HPDE6-E6E7 (cell line): ENCODE results near the gene EIPR1.

Experiments
- DNase-seq: peaks from one replicate; pipeline ENCODE4 v3.0.0; 2011; ENCODE audit warnings: missing footprints; ENCODE audit errors: extremely low spot score

The EIPR1 gene

DNA sequence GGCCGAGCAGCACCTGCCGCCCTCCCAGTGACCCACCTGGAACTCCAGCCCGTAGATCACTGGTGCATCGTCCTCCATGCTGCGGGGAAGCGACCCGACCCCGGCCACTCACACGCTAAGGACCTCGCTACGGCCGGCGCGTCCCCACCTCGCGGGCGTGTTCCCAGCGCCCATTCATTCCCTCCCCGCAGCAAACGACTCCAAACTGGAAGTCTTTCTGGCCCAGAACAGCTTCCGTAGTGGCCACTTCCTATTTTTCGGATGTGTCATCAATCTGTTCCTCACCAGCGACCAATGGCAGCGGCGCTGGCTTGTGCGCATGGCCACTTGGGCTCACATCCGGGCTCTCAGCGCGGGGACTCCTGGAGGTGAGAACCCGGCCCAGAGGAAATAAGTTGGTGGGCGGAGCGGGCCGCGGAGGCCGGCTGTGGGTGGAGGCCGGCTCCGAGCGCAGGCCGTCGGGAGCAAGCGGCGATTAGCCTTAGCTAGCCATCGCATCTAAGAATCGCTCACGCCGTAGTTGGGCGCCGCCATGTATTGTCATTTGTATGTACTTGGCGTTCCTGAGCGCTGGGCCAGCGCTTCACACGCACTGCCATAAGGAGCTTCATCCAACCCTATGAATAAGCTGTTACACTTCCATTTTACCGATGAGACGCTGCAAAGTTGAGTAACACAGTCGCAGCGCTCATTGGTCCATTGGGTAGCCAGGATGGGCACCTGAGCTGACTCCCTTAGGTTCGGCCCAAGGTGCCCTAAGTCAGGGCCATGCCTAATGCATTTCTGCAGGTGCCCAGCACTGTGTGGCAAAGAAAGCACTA is at the start of gene EIPR1:
Gene EIPR1, minus strand, starts transcription at position 207 of the 821 bp plus-strand sequence. Its CDS starts 129 bp downstream, at position 78.
- DNase-seq, result peak; percentile 97

DNA sequence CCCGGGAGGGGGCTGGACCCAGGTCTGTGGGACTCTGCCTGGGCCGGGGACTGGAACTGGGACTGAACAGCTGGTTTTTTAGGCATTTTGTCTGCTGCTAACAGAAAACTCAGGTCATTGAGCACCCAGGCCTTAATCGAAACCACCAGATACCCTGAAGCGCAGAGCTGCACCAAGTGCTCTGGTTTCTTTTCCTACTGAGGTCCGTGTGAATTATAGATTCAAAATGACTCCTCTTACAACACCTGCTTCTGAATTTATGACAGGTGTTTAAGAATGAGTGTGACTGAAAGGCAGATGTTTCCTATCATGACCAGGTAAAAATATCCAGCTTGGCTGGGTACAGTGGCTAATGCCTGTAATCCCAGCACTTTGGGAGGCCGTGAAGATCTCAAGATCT is 49.7 kb upstream of the EIPR1 start:
- DNase-seq, result no peak

DNA sequence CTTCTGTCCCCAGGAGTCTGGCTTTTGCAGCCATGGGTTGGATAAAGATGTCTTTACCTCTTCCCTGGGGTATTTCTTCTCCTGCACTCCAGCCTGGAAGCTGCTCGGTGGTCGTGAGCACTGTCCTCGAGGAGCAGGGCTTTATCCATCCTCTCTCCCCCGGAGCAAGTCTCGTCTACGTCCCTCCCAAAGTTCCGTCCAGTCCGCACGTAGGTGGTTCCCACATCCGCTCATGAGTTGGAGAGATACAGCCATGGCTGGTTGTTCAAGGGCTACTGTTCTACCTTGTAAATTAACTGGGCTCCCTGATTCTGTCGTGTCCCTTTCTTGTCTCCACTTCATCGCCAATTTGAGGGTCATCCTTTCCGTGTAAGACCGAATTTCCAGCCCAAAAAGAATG is 49.0 kb upstream of the EIPR1 start:
- no peak for DNase-seq

DNA sequence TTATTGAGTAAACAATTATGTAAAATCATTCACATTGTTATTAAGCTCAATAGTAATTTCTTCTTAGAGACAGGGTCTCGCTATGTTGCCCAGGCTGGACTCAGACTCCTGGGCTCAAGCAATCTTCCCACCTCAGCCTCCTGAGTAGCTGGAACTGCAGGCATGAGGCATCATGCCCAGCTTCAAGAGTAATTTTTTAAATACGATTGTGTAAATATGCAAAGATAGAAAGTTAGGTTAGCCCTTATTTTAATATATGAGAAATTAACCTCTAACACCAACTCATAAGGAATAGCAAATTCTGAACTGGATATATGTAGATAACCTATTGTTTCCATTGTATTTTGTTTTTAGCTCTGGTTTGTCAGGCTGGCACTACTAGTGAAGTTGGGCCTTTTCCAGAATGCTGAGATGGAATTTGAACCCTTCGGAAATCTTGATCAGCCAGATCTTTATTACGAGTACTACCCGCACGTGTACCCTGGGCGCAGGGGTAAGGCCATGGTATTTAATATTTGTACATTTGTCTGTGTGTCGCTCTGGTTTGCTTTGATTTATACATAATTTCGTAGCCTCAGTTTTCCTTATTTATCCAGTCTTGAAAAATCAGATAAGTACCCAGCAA is 46.7 kb upstream of the EIPR1 start:
- no peak for DNase-seq

DNA sequence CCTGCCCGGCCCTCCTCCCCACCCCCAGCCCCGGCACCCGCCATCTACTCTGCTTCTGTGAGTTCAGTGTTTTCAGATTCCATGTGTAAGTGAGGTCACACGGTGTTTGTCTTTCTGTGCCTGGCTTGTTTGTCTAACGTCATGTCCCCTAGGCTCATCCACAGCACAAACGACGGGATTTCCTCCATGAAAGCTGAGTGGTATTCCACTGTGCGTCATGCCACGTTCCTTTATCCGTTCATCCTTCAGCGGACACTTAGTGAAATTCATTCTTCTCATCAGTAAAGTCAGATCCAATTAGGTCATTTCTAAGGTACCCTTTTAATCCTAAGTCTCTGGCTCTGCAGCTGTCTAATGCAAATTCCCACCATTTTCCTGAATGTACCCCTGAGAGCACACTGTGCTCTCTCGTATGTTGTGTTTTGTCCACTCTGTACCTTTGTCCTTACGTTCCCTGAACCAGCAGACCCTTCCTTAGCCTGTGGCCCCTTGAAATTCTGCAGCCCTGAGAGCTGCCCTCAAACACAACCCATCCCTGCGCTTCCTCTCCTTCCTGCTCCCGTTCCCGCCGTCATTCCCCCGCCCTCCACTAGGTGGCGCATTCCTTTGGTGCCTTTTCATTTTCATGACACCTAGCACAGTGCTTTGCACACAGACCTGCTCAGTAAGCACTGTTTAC is 46.0 kb upstream of the EIPR1 start:
- DNase-seq, result peak; percentile 40

DNA sequence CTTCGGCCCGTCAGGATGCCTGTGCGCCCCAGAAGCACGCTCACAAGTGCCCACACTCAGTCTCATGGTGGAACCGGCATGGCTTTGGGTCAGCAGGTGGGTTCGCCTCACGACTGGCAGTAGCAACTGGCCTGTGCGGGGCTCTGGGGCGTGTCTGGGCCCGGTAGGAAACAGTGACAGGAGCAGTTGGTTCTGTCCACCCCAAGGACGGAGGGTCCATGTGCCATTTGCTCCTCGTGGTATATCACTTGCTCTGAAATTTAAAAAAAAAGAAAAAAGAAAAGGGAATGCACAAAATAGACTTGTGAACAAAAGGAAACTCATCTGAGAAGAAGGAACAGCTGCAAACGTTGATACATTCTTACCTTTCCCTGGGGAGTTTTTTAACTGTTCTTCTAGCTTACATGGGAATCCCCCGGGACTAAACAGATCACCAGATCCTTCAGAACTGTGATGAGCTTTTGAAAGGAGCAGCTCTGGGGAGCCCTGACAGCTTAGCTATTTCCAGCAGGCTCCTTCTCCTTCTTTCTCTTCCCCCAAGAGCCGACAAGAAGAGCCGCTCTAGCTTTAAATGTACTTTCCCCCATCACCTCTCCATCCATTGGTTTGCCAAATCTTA is 44.7 kb upstream of the EIPR1 start:
- DNase-seq, result no peak

DNA sequence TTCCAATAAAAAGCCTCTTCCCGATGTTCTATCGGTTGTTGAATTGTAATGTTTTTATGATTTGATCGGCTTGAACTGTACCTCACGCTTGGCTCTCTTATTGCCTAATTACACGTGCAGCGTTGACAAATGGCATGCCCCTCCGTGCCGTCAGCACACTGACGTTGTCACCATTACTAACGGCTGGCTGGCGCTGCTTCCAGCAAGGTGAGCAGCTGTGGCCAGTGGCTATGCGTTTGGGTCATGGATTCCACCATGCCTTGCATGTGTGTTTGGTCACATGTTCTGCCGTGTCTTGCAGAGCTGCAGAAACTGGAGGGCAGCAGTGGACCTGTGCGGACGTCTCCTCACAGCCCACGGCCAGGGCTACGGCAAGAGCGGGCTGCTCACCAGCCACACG is 44.0 kb upstream of the EIPR1 start:
- no peak for DNase-seq

DNA sequence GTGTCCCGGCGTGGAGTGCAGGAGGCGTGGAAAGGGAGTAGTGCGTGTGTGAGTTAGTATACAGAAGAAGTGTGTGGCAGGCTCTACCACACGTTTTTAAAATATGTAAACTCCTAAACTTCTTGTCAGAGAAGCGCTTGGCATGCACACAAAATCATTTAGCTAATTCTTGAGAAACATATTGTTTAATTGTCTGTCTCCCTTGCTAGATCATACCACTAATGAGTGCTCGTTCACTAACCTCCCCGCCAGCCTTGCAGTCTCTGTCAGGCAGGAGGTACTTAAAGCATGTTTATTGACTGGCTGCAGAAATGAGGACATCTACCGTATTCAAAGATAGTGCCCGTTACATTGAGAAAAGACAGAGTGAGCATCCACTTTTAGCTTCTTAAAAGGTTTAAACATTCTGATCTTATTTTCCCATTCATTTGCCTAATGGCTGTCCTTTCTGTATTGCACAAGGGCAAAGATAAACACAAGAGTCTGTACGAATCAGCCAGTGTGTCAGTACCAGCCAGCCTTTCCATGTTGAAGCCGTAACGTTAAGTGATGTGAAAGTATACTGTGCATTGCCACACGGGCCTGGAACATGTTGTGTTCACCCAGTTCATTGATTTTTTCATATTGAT is 43.3 kb upstream of the EIPR1 start:
- no peak for DNase-seq

DNA sequence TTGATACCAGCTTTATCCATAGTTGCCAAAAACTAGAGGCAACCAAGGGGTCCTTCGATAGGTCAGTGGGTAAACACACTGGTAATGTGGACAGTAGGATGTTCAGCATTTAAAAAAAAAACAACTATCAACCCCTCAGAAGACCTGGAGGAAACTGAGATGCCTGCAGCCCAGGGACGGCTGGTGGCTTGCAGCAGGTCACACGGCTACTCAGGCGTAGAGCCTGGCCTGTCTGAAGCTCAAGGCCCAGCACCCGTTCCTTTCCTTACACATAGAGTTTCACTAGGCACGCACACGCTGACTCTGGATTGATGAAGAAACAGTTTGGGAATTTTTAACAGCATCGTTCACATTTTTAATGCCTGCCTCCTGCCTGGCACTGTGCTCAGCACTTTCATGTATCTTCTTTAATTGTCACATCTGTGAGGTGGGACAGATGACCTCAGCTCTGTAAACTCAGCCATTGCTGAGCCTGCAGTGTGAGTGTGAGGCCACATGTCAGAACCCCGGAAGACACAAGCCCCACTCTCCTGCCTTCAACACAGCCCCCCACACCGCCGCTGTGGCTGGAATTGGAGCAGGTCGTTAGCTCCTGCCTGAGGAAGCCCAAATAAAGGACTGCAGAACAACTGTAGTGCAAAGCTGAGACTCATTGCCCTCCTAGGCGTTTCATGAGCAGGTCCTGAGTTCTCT is 42.6 kb upstream of the EIPR1 start:
- no peak for DNase-seq

DNA sequence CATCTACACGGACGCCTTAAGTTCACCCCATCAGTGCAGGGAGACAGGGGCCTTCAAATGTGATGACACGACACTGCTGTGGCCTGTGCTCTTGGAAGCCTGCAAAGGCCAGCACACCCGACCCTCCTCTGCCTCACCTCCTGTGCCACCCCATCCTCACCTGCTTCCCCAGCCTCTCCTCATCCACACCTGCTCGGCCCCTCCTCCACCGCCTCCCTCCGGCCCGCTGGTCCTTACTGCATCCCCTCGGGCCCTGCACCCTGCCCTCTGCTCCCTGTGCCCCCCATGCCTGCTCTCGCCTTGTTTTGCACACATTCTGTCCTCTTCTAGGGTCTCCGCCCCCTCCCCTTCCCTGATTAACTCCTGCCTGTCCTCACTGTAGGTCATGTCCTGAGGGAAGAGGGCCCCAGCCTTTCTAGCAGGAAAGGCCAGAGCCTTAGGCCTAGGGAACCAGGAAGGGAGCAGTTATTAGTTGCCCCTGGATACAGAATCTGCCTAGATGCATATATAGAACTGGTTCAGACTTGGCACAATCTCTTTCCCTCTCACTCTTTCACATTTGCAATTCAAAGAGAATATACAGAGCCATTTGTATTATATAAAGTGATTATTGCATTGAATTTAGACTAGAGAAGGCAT is 41.3 kb upstream of the EIPR1 start:
- no peak for DNase-seq

DNA sequence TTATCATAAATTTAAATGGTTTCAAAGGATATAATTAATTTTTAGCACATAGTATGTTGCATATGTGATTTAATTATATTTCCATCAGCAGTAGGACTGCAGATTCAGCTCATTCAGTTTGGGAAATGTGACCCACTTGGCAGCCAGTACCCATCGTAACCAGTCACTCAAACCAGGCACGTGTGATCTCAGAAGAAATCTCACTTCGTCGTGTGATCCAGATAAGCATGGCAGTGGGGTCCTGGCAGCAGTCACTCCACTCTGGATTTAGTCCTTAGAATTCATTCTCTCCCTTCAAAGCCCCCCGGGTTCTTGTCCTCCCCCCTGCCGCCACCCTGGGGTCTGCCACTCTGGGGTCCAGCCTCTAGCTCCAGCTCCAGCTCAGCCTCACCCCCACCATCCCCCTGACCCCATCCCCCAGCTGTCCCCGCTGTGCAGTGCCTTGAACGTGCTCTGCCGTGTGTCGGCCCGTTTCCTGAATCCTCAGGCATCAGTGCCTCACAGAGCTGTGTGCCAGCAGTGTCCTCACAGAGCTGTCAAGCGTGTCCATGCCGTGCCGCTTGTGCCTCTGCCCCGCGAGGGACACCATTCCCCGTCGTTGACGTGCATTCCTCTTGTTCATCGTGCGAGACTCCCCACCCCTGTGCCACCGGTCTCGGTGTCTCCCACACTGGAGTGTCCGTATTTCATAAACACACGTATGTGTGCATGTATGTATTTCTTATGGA is 36.7 kb upstream of the EIPR1 start:
- no peak for DNase-seq

DNA sequence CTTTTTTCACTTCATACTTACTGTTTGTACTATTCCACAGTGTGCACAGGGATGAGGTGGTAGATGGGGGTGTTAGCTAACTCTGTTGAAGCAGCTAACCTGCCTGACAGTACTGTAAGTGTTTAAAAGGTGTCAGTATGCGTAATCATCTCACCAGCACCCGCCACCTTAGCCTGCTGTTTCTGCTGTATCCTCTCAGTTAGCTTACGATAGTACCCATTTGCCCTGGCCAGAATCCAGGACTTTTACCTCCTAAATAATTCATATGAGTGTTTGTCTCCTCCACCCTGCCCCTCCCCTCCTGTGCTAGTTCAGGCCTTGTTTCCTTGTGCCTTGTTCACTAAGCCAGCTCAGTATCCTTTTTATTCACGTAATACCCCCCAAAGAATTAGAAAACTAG is 36.1 kb upstream of the EIPR1 start:
- no peak for DNase-seq

DNA sequence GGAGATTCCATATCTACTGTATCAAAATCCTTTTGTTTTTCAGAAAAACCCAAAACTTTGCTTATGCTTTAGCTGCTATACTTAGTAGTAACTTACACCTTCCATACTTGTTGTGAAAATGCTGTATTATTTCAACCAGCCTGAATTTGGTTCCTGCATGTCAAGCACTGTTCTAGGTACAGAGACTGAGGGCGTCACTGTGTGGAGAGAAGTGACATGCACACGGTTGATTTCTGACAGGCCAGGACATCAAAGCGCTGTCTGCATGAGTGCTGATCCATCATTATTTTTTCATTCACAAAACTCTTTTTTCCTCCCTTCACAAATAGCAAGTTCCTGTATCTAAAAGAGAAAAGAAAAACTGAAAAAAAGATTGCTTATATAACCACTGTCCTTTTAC is 33.5 kb upstream of the EIPR1 start:
- DNase-seq, result no peak

DNA sequence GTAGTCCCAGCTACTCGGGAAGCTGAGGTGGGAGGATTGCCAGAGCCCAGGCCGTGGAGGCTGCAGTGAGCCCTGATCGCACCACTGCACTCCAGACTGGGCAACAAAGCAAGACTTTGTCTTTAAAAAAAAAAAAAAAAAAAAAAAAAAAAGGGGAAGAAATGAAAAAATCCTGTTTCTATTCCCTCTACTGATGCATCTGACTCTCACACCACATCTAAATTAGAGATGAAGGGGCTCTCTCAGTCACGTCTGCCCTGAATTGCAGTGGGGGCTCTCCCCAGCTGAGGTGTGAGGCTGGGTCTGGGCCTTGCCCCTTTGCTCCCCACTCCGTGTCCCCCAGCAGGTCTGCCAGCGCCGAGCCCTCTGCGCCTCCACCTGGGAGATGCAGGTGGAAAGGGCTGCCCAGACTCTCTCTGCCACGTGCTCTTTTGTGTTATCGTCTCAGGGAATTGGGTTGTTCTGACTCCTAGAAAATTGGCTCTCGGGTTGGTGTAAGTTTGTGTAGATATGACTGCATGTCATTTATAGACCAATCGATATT is 32.1 kb upstream of the EIPR1 start:
- no peak for DNase-seq

DNA sequence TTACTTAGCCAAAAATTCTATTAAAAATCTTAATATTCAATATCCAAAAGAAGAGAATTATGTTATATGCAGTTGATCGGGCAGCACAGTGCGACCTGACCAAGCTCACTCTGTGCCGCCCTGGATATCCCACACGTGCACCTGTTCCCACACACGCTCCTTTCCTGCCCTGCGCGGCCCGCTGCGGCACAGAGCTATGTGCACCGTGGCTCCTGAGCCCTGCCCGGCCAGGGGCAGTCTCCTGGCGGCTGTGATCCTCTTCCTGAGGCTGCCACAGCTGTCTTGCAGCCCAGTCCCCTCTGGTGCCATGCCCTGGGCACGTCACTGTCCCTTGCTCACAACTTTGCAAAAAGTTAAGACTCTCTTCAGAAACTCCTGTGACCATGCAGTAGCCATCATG is 31.2 kb upstream of the EIPR1 start:
- DNase-seq, result no peak

DNA sequence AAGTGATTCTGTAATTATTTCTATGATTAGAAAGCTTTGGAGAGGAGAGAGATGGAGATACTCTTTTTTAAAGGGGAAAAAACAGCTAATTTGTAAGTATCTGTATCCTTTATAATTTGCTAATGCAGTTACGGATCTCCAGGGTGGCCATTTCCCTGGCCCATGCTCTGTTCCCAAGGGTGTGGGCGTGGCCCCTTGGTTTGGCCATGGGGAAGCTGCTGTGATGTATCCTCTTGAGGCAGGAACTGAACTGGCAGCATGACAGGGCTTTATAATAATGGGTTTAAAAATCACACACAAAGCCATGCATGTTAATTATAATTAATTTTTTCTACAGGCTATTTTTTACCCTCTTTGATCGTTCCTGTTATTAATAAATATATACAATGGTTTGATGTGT is 28.9 kb upstream of the EIPR1 start:
- DNase-seq, result no peak

DNA sequence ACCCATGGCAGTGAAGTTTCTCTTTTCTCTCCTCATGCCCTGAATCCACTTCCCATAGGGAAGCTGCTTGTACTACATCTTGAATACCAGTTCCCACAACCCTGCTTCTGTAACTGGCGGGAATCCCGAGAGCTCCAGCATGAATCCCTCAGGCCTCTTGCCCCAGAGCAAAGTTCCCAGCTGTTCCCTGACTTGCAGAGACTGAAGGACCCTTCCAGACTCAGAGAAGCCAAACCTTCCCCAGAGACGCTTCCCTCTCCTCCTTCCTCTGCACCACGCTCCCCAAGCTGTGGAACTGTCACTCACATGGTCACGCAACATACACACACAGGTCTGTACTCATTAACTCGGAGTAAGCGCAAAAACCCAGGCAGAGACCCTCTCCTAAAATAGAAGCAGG is 28.3 kb upstream of the EIPR1 start:
- no peak for DNase-seq

DNA sequence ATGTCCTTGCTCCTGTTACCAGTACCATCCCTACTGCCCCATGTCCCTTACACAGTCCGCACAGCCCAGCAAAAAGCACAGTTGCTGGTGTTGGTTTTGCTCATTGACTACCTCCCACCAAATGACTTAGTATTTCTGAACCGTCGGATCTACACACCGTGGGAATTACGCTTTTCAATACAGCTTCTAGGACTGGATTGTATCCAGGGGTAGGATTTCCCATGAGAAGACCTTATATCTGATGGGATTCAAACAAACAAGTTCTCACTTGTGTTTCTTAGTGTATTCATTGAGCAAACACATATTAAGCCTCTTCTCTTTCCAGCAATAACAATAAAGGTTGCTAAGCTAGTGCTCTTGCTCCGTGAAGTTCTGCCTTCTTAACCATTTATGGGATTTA is 27.7 kb upstream of the EIPR1 start:
- DNase-seq, result no peak

DNA sequence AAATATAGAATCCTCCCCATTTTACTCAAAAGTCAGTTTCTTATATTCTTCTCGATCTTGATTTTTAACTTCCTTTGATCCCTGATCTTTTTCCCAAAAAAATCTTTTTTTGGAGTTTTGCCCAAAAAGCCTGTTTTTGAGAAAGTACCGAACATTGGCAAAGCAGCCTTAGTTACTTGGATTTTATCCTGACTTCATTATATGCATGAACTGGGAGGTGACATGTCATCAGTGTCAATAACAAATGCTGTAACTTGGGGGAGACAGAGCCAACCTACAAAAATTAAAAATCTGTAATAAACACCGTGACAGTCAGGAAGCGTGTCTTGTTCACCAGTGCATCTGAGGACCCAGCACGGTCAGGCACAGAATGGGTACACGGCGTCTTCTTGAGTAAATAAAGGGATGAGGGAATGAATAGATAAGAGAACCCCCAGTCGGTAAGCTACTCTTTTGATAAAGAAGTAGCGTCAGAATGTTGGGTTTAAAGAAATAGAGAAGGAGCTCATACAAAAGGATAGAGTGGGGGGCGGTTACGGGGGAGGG is 26.8 kb upstream of the EIPR1 start:
- DNase-seq, result no peak
